Measurements from ENCODE around the gene CEBPA.

DNA sequence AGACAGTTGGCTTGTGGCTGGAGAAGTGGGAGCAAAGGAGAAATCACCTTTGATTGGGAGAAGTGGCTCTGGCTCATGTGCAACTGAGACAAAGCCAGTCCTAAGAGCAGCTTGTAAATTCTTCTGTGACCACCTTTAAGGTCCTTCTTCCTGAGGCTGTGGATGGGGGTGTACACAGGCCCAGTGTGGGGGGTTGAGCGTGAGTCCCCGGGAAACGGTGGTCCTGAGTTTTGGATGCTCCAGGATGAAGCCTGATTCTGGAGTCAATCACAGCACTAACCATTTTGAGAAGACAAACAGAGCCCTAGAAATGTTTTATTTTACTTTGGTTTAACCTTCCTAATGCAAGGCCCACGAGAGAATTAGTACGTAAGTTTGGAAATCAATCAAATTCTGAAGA is 3.9 kb upstream of the CEBPA start:
- TF ChIP-seq, protein P1, sequence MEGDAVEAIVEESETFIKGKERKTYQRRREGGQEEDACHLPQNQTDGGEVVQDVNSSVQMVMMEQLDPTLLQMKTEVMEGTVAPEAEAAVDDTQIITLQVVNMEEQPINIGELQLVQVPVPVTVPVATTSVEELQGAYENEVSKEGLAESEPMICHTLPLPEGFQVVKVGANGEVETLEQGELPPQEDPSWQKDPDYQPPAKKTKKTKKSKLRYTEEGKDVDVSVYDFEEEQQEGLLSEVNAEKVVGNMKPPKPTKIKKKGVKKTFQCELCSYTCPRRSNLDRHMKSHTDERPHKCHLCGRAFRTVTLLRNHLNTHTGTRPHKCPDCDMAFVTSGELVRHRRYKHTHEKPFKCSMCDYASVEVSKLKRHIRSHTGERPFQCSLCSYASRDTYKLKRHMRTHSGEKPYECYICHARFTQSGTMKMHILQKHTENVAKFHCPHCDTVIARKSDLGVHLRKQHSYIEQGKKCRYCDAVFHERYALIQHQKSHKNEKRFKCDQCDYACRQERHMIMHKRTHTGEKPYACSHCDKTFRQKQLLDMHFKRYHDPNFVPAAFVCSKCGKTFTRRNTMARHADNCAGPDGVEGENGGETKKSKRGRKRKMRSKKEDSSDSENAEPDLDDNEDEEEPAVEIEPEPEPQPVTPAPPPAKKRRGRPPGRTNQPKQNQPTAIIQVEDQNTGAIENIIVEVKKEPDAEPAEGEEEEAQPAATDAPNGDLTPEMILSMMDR (IDR thresholded peaks at IDR 0.05), result no peak
- TF ChIP-seq EZH2 (IDR thresholded peaks at IDR 0.05; ENCODE audit: borderline replicate concordance, insufficient read depth, low read depth, low read length, poor library complexity, severe bottlenecking), result no peak

All from B cell (primary cell).